Loucy (cell line): ENCODE data around the gene CCDC9B.

Source experiments
- H2AFZ ChIP-seq: fragments of 200-600 bp; sonication (generic); 2 replicates; pipeline ENCODE4 v1.6.0; 2016; ENCODE audit warnings: antibody characterized with exemption, mild to moderate bottlenecking, low read length, moderate library complexity
- H3F3A ChIP-seq: fragments of 200-600 bp; 2 replicates; pipeline ENCODE4 v1.6.0; 2016; ENCODE audit warnings: antibody characterized with exemption, low read depth, mild to moderate bottlenecking
- H3K27me3 ChIP-seq: fragments of 200-600 bp; sonication (generic); 2 replicates; pipeline ENCODE4 v1.6.1; 2014; ENCODE audit warnings: low read length, mild to moderate bottlenecking; ENCODE audit not compliant: insufficient read depth, poor library complexity, severe bottlenecking
- H3K36me3 ChIP-seq: fragments of 200-600 bp; sonication (generic); 2 replicates; pipeline ENCODE4 v1.6.1; 2016; ENCODE audit warnings: low read length; ENCODE audit not compliant: insufficient read depth
- H3K4me1 ChIP-seq: fragments of 200-600 bp; sonication (generic); 2 replicates; pipeline ENCODE4 v1.5.1; 2014; ENCODE audit warnings: low read length, mild to moderate bottlenecking; ENCODE audit not compliant: insufficient read depth, poor library complexity, severe bottlenecking
- H3K4me2 ChIP-seq: fragments of 200-600 bp; sonication (generic); 2 replicates; pipeline ENCODE4 v1.6.0; 2014; ENCODE audit warnings: antibody characterized with exemption, low read length, low read depth, mild to moderate bottlenecking; ENCODE audit not compliant: poor library complexity, severe bottlenecking
- H3K4me3 ChIP-seq: fragments of 200-600 bp; sonication (generic); 2 replicates; pipeline ENCODE4 v1.5.1; 2014; ENCODE audit warnings: low read length, mild to moderate bottlenecking, mixed read lengths; ENCODE audit not compliant: poor library complexity, severe bottlenecking
- H3K79me2 ChIP-seq: fragments of 200-600 bp; sonication (generic); 2 replicates; pipeline ENCODE4 v1.6.1; 2014; ENCODE audit warnings: low read length; ENCODE audit not compliant: insufficient read depth
- H3K9ac ChIP-seq: fragments of 200-600 bp; sonication (generic); 2 replicates; pipeline ENCODE4 v1.6.0; 2014; ENCODE audit warnings: mild to moderate bottlenecking, low read depth, low read length, moderate library complexity; ENCODE audit not compliant: poor library complexity, severe bottlenecking
- H3K9me2 ChIP-seq: fragments of 200-600 bp; sonication (generic); replicated peaks from 2 replicates; pipeline ENCODE4 v1.6.1; 2016; ENCODE audit warnings: low read depth, low read length, mixed read lengths
- H3K9me3 ChIP-seq: fragments of 200-600 bp; sonication (generic); 2 replicates; pipeline ENCODE4 v1.6.1; 2014; ENCODE audit warnings: mild to moderate bottlenecking, antibody characterized with exemption, low read length, low read depth; ENCODE audit not compliant: insufficient read depth
- H4K20me1 ChIP-seq: fragments of 200-600 bp; sonication (generic); 2 replicates; pipeline ENCODE4 v1.6.0; 2014; ENCODE audit warnings: antibody characterized with exemption, low read length, mild to moderate bottlenecking; ENCODE audit not compliant: insufficient read depth, poor library complexity, severe bottlenecking
- CTCF ChIP-seq: fragments of 200-600 bp; sonication (generic); conservative IDR thresholded peaks from 2 replicates; pipeline ENCODE4 v1.5.1; 2014; ENCODE audit warnings: mild to moderate bottlenecking, antibody characterized with exemption, low read length
- EZH2phosphoT487 ChIP-seq: fragments of 200-600 bp; IDR thresholded peaks from 2 replicates; pipeline ENCODE4 v1.6.1; 2018; ENCODE audit warnings: antibody characterized with exemption, mild to moderate bottlenecking, moderate library complexity, borderline replicate concordance

The CCDC9B gene

DNA sequence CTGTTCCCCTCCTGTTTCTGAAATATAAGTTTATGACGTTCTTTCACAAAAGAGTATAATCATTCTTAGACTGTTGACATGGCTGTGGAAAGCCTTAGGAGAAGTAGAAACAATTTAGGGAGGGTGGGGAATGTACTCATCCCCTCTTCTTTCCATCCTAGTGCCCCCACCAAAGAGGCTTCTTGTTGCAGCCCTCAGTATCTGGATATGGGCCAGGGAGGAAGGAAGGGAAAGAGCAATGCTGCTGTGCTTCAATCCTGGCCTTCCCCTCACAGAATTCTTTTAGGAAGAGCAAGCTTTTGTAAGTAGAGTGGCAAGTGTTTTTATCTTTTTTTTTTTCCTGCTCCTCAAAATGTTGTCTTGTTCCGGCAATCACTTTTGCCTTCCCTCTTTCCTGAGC lies 15.6 kb downstream of the CCDC9B start:
- peak overlapping the region; percentile 81 for H3K4me3 ChIP-seq
- TF ChIP-seq CTCF: no peak
- no peak for TF ChIP-seq EZH2phosphoT487

DNA sequence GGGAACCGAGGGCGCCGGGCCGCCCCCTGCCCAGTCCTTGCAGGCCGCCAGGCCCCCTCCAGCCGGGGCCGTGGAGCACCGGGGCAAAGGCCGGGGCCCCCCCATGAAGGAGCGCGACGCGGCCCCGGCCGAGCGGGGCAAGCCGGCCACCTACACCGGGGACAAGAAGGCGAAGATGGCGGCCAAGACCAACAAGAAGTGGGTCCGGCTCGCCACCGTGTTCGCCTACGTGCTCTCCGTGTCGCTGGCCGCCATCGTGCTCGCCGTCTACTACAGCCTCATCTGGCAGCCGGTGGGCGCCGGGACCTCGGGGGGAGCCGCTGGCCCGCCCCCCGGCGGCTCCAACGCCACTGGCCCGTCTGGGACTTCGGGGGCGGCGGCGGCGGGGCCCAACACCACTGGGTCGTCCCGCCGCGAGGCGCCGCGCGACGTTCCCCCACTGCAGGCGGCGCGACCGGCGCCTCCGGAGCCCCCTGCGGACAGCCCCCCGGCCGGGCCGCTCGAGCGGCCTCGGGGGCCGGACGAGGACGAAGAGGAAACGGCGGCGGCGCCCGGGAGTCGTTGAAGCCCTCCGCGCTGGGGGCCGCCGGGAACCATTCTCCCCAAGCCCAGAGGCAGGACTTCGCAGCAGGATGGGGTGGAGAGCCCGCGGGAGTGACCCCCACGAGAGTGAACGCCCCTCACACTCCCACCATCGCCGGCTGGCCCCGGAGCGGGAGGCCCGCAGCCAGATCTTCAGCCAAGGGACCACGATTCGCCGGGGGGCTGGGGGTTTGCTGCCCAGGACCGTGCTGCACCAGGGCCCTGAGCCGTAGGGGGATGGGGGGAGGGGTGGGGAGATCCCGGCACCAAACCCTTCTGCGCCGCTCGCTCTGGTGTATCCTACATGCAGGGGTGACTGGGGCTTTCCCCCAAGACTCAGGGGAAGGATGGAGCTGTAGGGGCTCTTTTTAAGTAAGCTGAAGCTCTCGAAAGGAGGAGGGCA lies 16.5 kb downstream of the CCDC9B start:
- peaks cover 13% of the 10 kb centered on the region for H4K20me1 ChIP-seq
- H3K9ac ChIP-seq: peak overlapping the region; percentile 82
- no peaks in the 10 kb centered on the region for H3K9me3 ChIP-seq
- H3K4me1 ChIP-seq: peaks cover 46% of the 10 kb centered on the region
- 0 out of 2 replicates have a peak, but pooled peaks cover 5% of the 10 kb centered on the region for H3F3A ChIP-seq
- peak overlapping the region; percentile 84 for H3K4me2 ChIP-seq
- TF ChIP-seq CTCF: no peak
- TF ChIP-seq EZH2phosphoT487: no peak
- no peaks in the 10 kb centered on the region for H3K27me3 ChIP-seq
- H3K79me2 ChIP-seq: peaks cover 53% of the 10 kb centered on the region
- no peaks in the 10 kb centered on the region for H3K36me3 ChIP-seq
- no peaks in the 10 kb centered on the region for H3K9me2 ChIP-seq
- no peak overlapping the region; the same call in 1 of the 2 replicates for H2AFZ ChIP-seq
- H3K4me3 ChIP-seq: peak overlapping the region; percentile 81

More for the DNA sequence above, 15.6 kb downstream of the CCDC9B start:
- peak overlapping the region; percentile 82 for H3K9ac ChIP-seq
- peaks cover 62% of the 10 kb centered on the region for H3K79me2 ChIP-seq
- peak overlapping the region; percentile 84 for H3K4me2 ChIP-seq
- peaks cover 55% of the 10 kb centered on the region for H3K4me1 ChIP-seq
- H3K9me3 ChIP-seq: no peaks in the 10 kb centered on the region
- no peak overlapping the region for H2AFZ ChIP-seq
- 0 out of 2 replicates have a peak, but pooled peaks cover 5% of the 10 kb centered on the region for H3F3A ChIP-seq
- no peaks in the 10 kb centered on the region for H3K9me2 ChIP-seq
- H3K27me3 ChIP-seq: no peaks in the 10 kb centered on the region
- no peaks in the 10 kb centered on the region for H3K36me3 ChIP-seq
- H4K20me1 ChIP-seq: peaks cover 13% of the 10 kb centered on the region

DNA sequence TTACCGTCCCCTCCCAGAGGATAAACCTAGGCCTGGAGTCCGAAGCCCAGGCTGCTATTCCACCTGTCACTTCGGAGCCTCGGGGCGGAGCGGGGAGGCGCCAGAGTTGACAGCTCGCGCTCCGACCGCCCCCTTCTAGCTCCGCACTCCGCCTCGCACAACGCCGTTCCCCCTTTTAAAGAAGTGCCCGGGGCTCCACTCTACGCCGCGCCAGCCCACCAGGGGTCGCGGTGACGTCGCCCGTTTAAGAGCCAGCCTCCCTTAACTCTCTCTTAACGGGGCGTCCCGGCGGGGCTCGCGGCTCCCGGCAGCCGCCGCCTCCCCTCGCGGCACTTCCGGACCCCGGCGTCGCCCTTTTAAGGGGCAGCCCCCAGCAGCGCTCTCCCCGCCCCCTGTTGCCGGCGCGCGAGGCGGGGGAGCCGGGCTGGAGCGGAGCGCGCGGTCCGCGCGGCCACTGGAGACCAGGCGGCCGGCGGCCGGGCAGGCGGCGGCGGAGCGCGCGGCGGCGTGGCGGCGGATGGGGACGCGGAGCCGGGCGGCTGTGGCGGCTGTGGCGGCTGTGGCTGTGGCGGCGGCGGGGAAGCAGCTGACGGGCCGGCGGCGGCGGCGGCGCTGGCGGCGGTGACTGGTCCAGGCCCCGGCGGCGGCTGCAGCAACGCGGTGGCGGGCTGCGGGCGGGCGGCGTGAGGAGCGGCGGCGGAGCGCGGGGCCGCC lies 17.3 kb downstream of the CCDC9B start, which contains the start of gene INAFM2:
TSS of gene INAFM2 (plus strand) at position 454 of the 714 bp plus-strand sequence. CDS start 364 bp downstream, outside the sequence.
- H3K9ac ChIP-seq: peak within 1 kb of the TSS; percentile 82
- H3K27me3 ChIP-seq: no peaks in the 10 kb centered on the region
- no peaks in the 10 kb centered on the region for H3K9me2 ChIP-seq
- H4K20me1 ChIP-seq: peaks cover 13% of the 10 kb centered on the region
- H3K36me3 ChIP-seq: no peaks in the 10 kb centered on the region
- no peak within 1 kb of the TSS; the same call in 1 of the 2 replicates for H2AFZ ChIP-seq
- H3K4me3 ChIP-seq: peak within 1 kb of the TSS; percentile 81
- H3K4me1 ChIP-seq: peaks cover 37% of the 10 kb centered on the region
- TF ChIP-seq CTCF (peak; percentile 47), EZH2phosphoT487 (no peak)
- 0 out of 2 replicates have a peak, but pooled peaks cover 1% of the 10 kb centered on the region for H3F3A ChIP-seq
- no peaks in the 10 kb centered on the region for H3K9me3 ChIP-seq
- peaks cover 46% of the 10 kb centered on the region for H3K79me2 ChIP-seq
- H3K4me2 ChIP-seq: peak within 1 kb of the TSS; percentile 84
